Calu3 (cell line): ENCODE measurements around the gene TMEM132D. TPM values are rescaled to one million over a fixed set of nuclear protein-coding genes. Genes with fewer than 3 reads are reported as not detected.

ENCODE experiments used
- BruUV-seq: library from RNA; stranded (reverse); fragments of 400-500 nt; replicated peaks from 2 replicates; lab custom pipeline; 2021; lab: Mats Ljungman, UMichigan
- CTCF ChIA-PET: fragments of 300-600 bp; sonication (Branson Sonifier 250); formaldehyde crosslinking; loops from one replicate; lab custom pipeline; 2022; ENCODE audit warnings: antibody characterized with exemption; lab: Charles Lee
- DNase-seq: peaks from one replicate; pipeline ENCODE4 v3.0.0; 2022
- H3K27ac Mint-ChIP-seq: one replicate; pipeline ENCODE4 v1.8.0; 2022; ENCODE audit warnings: mixed read lengths; ENCODE audit not compliant: unreplicated experiment
- H3K27me3 Mint-ChIP-seq: one replicate; pipeline ENCODE4 v1.8.0; 2022; ENCODE audit warnings: mixed read lengths; ENCODE audit not compliant: unreplicated experiment
- H3K36me3 Mint-ChIP-seq: one replicate; pipeline ENCODE4 v1.8.0; 2022; ENCODE audit warnings: mild to moderate bottlenecking, moderate library complexity, mixed read lengths; ENCODE audit not compliant: insufficient read depth, unreplicated experiment
- H3K4me1 Mint-ChIP-seq: one replicate; pipeline ENCODE4 v1.8.0; 2022; ENCODE audit warnings: mild to moderate bottlenecking, low read depth, mixed read lengths; ENCODE audit not compliant: unreplicated experiment
- H3K4me3 Mint-ChIP-seq: one replicate; pipeline ENCODE4 v1.8.0; 2022; ENCODE audit warnings: mild to moderate bottlenecking, low read depth, moderate library complexity, mixed read lengths; ENCODE audit not compliant: unreplicated experiment
- H3K9me3 Mint-ChIP-seq: one replicate; pipeline ENCODE4 v1.8.0; 2022; ENCODE audit warnings: low read depth, mixed read lengths; ENCODE audit not compliant: unreplicated experiment
- CTCF ChIP-seq: fragments of 200-600 bp; IDR thresholded peaks from one replicate; pipeline ENCODE4 v1.8.0; 2022; ENCODE audit warnings: antibody characterized with exemption; ENCODE audit not compliant: unreplicated experiment
- intact Hi-C: fragments of 100-400 bp; cut with micrococcal nuclease; formaldehyde crosslinking; loops from one replicate; pipeline ENCODE4 v1.10.0; 2022; ENCODE audit not compliant: unreplicated experiment
- total RNA-seq: library from RNA; stranded (reverse); gene quantifications from 2 replicates; pipeline ENCODE4 v1.2.3, GENCODE V29; 2022

Gene TMEM132D
- total RNA-seq, 1 experiment from 2014 or later: not detected

GRCh38 chr12:129312048-129312447, 591.8 kb downstream of the TMEM132D start:
- Mint-ChIP-seq H3K4me3 (no peak overlapping the region), H3K36me3 (no peaks in the 10 kb centered on the region), H3K9me3 (peaks cover 29% of the 10 kb centered on the region), H3K27ac (no peak overlapping the region), H3K4me1 (no peaks in the 10 kb centered on the region), H3K27me3 (no peaks in the 10 kb centered on the region)
- intact Hi-C loops: no loop called here
- no TSS peak for BruUV-seq
- TF ChIP-seq CTCF: no peak
- CTCF ChIA-PET: no interaction called here
- no peak for DNase-seq

DNA sequence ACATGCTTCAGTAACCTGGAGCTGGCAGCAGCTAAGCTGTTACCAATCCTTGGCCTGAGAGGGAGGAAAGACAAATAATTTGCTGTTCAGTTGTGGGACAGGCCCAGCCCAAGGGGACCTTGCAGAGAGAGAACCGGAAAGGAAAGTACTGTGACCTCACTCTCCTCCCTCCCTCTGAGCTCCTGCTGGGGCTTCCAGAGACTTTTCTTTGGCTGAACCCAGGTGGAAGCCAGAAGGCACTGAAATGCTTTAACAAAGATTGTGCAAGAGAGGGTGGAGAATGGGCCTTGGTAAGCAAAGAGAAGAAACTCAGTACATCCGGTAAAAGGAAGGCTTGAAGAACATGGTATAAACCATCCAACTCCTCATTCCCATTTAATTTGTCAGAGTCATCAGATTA, 593.5 kb downstream of the TMEM132D start:
- H3K4me1 Mint-ChIP-seq: no peaks in the 10 kb centered on the region
- intact Hi-C loops: no loop called here
- DNase-seq: no peak
- no peaks in the 10 kb centered on the region for H3K36me3 Mint-ChIP-seq
- CTCF ChIA-PET: no interaction called here
- no TSS peak for BruUV-seq
- H3K9me3 Mint-ChIP-seq: peaks cover 19% of the 10 kb centered on the region
- no peak for TF ChIP-seq CTCF
- no peak overlapping the region for H3K4me3 Mint-ChIP-seq
- H3K27me3 Mint-ChIP-seq: no peaks in the 10 kb centered on the region
- H3K27ac Mint-ChIP-seq: no peak overlapping the region

GRCh38 chr12:129305851-129306250, 598.0 kb downstream of the TMEM132D start:
- no peak for DNase-seq
- TF ChIP-seq CTCF: no peak
- intact Hi-C loops: no loop called here
- no peaks in the 10 kb centered on the region for H3K36me3 Mint-ChIP-seq
- H3K4me1 Mint-ChIP-seq: no peaks in the 10 kb centered on the region
- peaks cover 31% of the 10 kb centered on the region for H3K9me3 Mint-ChIP-seq
- BruUV-seq: no TSS peak
- H3K27me3 Mint-ChIP-seq: no peaks in the 10 kb centered on the region
- no peak overlapping the region for H3K27ac Mint-ChIP-seq
- H3K4me3 Mint-ChIP-seq: no peak overlapping the region
- CTCF ChIA-PET: no interaction called here

GRCh38 chr12:129304529-129304928, 599.3 kb downstream of the TMEM132D start:
- no peak overlapping the region for H3K4me3 Mint-ChIP-seq
- no peaks in the 10 kb centered on the region for H3K4me1 Mint-ChIP-seq
- TF ChIP-seq CTCF: no peak
- intact Hi-C loops: no loop called here
- DNase-seq: no peak
- BruUV-seq: no TSS peak
- peaks cover 31% of the 10 kb centered on the region for H3K9me3 Mint-ChIP-seq
- no peaks in the 10 kb centered on the region for H3K36me3 Mint-ChIP-seq
- no peaks in the 10 kb centered on the region for H3K27me3 Mint-ChIP-seq
- H3K27ac Mint-ChIP-seq: no peak overlapping the region
- CTCF ChIA-PET: interaction anchor here (0.6 kb wide), 1 partner anchor 521 kb away, joined by 3 read pairs; no protein-coding TSS in a partner anchor
